ENCODE results near the gene OPRD1.

Gene OPRD1

DNA sequence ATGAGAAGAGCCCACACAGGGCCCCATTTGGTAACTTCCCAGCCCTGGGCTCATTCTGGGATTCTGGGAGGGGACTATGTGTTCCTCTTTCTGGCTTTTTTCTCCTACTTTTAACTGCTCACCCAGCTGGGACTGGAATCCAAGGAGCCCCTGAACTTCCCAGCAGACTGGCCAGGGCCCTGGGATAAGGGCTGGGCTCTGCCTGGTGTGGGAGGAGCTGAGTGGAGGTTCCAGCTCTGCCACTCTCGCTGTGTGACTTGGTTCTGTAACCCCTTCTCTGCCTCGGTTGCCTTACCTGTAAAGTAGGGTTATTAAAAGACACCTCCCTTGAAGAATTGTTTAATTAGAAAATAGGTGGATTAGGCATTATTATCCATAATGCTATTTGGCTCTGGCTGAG, 82.8 kb downstream of the OPRD1 start (continued):
- TF ChIP-seq ARNTL (CRISPR knock-in tag; IDR thresholded peaks at IDR 0.05; ENCODE audit: borderline replicate concordance, low read depth): no peak
- no peak for TF ChIP-seq ISL1 (CRISPR knock-in tag; IDR thresholded peaks at IDR 0.05)
- TF ChIP-seq, protein P1, sequence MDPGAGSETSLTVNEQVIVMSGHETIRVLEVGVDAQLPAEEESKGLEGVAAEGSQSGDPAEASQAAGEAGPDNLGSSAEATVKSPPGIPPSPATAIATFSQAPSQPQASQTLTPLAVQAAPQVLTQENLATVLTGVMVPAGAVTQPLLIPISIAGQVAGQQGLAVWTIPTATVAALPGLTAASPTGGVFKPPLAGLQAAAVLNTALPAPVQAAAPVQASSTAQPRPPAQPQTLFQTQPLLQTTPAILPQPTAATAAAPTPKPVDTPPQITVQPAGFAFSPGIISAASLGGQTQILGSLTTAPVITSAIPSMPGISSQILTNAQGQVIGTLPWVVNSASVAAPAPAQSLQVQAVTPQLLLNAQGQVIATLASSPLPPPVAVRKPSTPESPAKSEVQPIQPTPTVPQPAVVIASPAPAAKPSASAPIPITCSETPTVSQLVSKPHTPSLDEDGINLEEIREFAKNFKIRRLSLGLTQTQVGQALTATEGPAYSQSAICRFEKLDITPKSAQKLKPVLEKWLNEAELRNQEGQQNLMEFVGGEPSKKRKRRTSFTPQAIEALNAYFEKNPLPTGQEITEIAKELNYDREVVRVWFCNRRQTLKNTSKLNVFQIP (CRISPR knock-in tag; IDR thresholded peaks at IDR 0.05; ENCODE audit: borderline replicate concordance, low read depth): no peak
- TF ChIP-seq ZC3H10 (CRISPR knock-in tag; IDR thresholded peaks at IDR 0.05): no peak
- TF ChIP-seq GLIS3 (CRISPR knock-in tag; IDR thresholded peaks at IDR 0.05): no peak
- TF ChIP-seq CSDC2 (CRISPR knock-in tag; IDR thresholded peaks at IDR 0.05): no peak
- TF ChIP-seq ZNF8 (CRISPR knock-in tag; IDR thresholded peaks at IDR 0.05): no peak
- TF ChIP-seq ESRRG (CRISPR knock-in tag; IDR thresholded peaks at IDR 0.05): no peak

DNA sequence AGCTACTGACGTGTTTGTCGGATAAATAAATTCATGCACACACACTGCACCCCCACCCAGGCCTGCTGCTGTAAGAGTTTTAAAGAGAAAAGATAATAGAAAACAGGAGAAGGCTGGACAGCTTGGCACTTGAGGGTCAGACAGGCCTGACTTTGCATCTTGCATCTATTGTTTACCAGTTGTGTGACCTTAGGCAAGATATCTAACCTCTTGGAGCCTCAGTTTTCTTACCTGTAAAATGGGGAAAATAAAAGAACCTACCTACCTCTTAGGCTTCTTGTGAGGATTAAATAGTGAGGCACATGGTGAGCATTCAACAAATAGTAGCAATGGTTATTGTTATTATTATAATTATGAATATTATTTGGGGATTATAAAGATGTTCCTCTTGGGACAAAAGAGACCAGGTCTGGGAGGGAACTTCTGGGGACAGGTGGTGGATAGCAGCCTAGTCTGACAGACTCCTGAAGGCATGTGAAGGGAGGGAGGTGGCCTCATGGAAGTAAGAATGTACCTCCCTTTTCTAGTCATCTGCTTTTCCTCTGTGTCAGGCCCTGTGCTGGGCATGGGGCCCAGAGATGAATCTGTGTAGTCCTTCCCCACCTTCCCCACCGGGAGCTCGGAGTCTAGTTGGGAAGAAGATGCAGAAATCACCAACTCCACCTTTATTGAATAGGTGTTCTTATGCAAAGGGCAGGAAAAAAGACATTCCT, 84.1 kb downstream of the OPRD1 start:
- peak; percentile 81 for ATAC-seq
- TF ChIP-seq ZNF565 (CRISPR knock-in tag; conservative IDR thresholded peaks at IDR 0.05; ENCODE audit: low read depth) (no peak), SNAI2 (CRISPR knock-in tag; IDR thresholded peaks at IDR 0.05) (no peak), ZFP30 (CRISPR knock-in tag; IDR thresholded peaks at IDR 0.05) (no peak), ZNF8 (CRISPR knock-in tag; IDR thresholded peaks at IDR 0.05) (no peak), TOX (CRISPR knock-in tag; IDR thresholded peaks at IDR 0.05; ENCODE audit: borderline replicate concordance) (no peak), ZFP3 (CRISPR knock-in tag; IDR thresholded peaks at IDR 0.05) (no peak), ZNF70 (CRISPR knock-in tag; IDR thresholded peaks at IDR 0.05) (no peak), ESRRG (CRISPR knock-in tag; IDR thresholded peaks at IDR 0.05) (no peak), TCF4 (CRISPR knock-in tag; IDR thresholded peaks at IDR 0.05; ENCODE audit: borderline replicate concordance) (no peak), ISL1 (CRISPR knock-in tag; IDR thresholded peaks at IDR 0.05) (no peak), ZC3H10 (CRISPR knock-in tag; IDR thresholded peaks at IDR 0.05) (no peak), GLIS3 (CRISPR knock-in tag; IDR thresholded peaks at IDR 0.05) (no peak), PPARA (CRISPR knock-in tag; IDR thresholded peaks at IDR 0.05; ENCODE audit: borderline replicate concordance) (no peak), BACH2 (CRISPR knock-in tag; IDR thresholded peaks at IDR 0.05; ENCODE audit: borderline replicate concordance) (no peak)
- TF ChIP-seq, protein P1 (CRISPR knock-in tag; IDR thresholded peaks at IDR 0.05; ENCODE audit: borderline replicate concordance, low read depth): no peak
- TF ChIP-seq, protein P2, sequence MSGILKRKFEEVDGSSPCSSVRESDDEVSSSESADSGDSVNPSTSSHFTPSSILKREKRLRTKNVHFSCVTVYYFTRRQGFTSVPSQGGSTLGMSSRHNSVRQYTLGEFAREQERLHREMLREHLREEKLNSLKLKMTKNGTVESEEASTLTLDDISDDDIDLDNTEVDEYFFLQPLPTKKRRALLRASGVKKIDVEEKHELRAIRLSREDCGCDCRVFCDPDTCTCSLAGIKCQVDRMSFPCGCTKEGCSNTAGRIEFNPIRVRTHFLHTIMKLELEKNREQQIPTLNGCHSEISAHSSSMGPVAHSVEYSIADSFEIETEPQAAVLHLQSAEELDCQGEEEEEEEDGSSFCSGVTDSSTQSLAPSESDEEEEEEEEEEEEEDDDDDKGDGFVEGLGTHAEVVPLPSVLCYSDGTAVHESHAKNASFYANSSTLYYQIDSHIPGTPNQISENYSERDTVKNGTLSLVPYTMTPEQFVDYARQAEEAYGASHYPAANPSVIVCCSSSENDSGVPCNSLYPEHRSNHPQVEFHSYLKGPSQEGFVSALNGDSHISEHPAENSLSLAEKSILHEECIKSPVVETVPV (CRISPR knock-in tag; IDR thresholded peaks at IDR 0.05): no peak

DNA sequence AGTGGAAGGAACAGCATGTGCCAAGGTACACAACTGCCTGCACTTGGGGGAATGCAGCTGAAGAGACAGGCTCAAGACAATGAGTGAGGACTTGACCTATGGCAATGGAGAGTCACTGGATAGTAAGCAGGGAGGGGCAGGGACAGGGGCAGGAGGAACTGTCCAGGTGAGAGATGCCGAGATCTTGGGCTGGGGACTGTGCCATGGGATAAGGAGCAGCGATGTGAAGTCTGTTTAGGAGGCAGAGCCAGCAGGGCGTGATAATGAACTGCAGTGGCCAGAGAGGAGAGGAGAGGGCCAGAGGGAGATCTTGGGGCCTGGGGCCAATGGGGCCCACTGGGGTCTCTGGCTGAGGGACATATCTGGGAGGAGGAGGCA, 84.6 kb downstream of the OPRD1 start:
- peak; percentile 11; the same call in 2 of the 3 replicates for ATAC-seq
- TF ChIP-seq TOX (CRISPR knock-in tag; IDR thresholded peaks at IDR 0.05; ENCODE audit: borderline replicate concordance): no peak
- TF ChIP-seq GLIS3 (CRISPR knock-in tag; IDR thresholded peaks at IDR 0.05): no peak
- TF ChIP-seq, protein P2 (CRISPR knock-in tag; IDR thresholded peaks at IDR 0.05): no peak
- TF ChIP-seq, protein P1 (CRISPR knock-in tag; IDR thresholded peaks at IDR 0.05; ENCODE audit: borderline replicate concordance, low read depth): no peak
- TF ChIP-seq ISL1 (CRISPR knock-in tag; IDR thresholded peaks at IDR 0.05): no peak
- TF ChIP-seq PPARA (CRISPR knock-in tag; IDR thresholded peaks at IDR 0.05; ENCODE audit: borderline replicate concordance): no peak
- TF ChIP-seq BACH2 (CRISPR knock-in tag; IDR thresholded peaks at IDR 0.05; ENCODE audit: borderline replicate concordance): no peak
- TF ChIP-seq ESRRG (CRISPR knock-in tag; IDR thresholded peaks at IDR 0.05): no peak

DNA sequence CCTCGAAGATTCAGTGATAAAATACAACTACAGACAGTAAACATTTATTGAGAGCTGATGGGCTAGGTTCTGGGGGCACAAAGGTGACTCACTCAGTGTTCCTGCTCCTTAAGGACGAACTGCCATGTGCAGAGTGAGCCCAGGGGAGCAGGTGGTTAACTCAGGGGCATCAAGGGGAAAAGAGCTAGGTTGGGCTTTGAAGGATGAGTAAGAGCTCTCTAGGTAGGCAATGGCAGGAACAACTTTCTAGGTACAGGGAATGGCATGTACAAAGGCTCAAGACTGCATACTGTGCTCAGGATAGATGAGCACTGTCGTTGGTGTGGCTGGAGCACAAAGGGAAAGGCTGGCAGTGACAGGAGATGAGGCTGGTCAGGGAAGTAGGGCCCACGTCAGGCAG, 85.8 kb downstream of the OPRD1 start:
- ATAC-seq: no peak

More for the DNA sequence above, 85.8 kb downstream of the OPRD1 start:
- TF ChIP-seq OSR1 (CRISPR knock-in tag; IDR thresholded peaks at IDR 0.05) (no peak), ZFP3 (CRISPR knock-in tag; IDR thresholded peaks at IDR 0.05) (peak; percentile 94)

Data from SK-N-SH treated with all-trans-retinoic acid at 6 μM for 48 hours (cell line).